Measurements from ENCODE around the gene ZNF239.
A peak's percentile ranks its signal among the peaks of the same experiment; 100 is the strongest.
"Not testable (repeated sequence)": the region's sequence is repeated elsewhere in the genome, so short reads cannot be mapped to it uniquely, and the experiment has no call there.

Gene ZNF239

GRCh38 chr10:43576580-43576979, 2.2 kb upstream of the ZNF239 start:
- DNase-seq (ENCODE audit: low spot score): no peak

- DNase-seq (ENCODE audit: low spot score): no peak
Observed at GRCh38 chr10:43576062-43576461, 1.6 kb upstream of the ZNF239 start.

DNA sequence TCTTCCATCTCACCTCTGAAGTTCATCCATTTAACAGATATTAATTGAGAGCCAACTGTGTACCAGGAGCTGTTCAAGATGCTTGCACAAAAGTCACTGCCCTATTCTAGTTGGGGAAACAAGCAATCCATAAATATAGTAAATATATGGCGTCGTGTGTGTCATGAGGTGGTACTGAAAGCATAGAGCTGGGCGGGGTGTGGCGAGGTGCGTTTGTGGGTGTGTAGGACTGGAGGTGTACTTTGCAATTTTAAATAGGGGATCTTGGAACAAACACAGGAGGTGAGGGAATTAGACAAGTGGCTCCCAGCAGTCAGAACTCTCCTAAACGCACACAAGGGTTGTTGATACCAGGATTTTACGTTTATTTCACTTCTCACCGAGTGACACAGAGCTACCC, 490 bp upstream of the ZNF239 start:
- DNase-seq (ENCODE audit: low spot score): no peak

GRCh38 chr10:43573250-43574000, 991 bp downstream of the ZNF239 start:
- DNase-seq (ENCODE audit: low spot score): peak; percentile 37

GRCh38 chr10:43570971-43571370, 3.4 kb downstream of the ZNF239 start:
- DNase-seq (ENCODE audit: low spot score): no peak

DNA sequence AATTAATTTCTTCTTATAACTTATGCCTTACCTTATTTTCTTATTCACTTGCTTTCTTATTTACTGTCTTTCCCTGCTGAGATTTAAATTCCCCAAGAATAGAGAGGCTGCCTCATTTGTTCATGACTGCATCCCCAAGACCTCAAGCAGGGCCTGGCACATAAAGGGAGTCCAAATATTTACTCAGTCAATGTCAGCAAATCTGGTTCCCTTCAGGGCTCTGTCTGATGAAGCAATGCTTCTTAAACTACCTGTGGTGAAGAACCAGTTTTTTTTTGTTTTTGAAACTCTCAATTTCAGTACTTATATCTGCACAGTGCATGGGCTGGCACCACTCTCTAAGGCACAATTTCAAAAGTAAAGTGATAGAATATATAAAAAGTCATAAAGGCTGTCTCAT, 4.7 kb downstream of the ZNF239 start:
- DNase-seq (ENCODE audit: low spot score): no peak

DNA sequence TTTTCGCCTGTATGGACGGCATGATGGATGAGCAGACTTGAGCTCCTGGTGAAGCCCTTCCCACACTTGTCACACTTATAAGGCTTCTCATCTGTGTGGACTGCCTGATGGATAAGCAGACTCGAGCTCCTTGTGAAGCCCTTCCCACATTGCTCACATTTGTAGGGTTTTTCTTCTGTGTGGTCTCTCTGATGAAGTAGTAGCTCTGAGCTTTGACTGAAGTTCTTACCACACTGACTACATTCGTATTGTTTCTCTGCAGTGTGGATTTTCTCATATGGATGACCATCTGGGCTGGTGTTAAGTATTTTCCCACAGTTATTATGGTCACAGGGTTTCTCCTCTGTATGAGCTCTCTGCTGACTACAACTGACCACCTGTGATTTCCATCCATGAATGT, 17.2 kb downstream of the ZNF239 start:
- DNase-seq (ENCODE audit: low spot score): no peak

- not testable (repeated sequence) for DNase-seq (ENCODE audit: low spot score)
Observed at GRCh38 chr10:43543746-43544145, 30.7 kb downstream of the ZNF239 start.

DNA sequence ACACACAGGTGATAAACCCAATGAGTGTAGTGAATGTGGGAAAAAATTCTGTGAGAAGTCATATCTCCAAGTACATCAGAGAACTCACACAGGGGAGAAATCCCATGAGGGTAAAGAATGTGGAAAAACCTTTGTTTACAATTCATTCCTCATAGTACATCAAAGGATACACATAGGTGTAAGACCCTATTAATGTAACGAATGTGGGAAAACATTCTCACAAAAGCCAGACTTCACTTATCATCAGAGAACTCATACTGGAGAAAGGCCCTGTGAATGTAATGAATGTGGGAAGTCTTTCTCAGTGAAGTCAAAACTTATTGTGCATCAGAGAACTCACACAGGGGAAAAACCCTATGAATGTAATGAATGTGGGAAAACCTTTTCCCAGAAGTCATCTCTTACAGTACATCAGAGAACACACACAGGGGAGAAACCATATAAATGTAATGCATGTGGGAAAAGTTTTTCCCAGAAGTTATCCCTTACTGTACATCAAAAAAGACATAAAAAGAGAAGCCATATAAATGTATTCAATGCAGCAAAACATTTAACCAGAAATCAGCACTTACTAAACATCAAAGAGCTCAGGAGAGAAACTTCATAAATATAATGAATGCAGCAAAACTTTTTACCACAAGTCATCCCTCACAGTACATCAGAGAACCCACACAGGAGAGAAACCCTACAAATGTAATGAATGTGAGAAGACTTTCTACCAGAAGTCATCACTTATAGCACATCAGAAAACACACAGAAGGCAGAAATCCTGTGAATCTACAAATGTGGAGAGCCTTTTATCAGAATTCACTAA, 49.8 kb downstream of the ZNF239 start:
- DNase-seq (ENCODE audit: low spot score): no peak
